GM12864 (cell line): ENCODE data around the gene PANX1.

Experiments
- DNase-seq: peaks from one replicate; pipeline ENCODE4 v3.0.0-alpha.2; 2011; ENCODE audit warnings: low read depth
- H3K4me3 ChIP-seq: 2 replicates; pipeline ENCODE4 v1.5.1; 2011; ENCODE audit warnings: mild to moderate bottlenecking, low read depth, low read length, control low read depth
- TF ChIP-seq, protein P1 (sequence below): IDR thresholded peaks from 2 replicates; pipeline ENCODE4 v1.5.1; 2011; ENCODE audit warnings: low read depth, mild to moderate bottlenecking, moderate library complexity, low read length, control low read depth, inconsistent platforms; ENCODE audit errors: missing control alignments

PANX1 gene

DNA sequence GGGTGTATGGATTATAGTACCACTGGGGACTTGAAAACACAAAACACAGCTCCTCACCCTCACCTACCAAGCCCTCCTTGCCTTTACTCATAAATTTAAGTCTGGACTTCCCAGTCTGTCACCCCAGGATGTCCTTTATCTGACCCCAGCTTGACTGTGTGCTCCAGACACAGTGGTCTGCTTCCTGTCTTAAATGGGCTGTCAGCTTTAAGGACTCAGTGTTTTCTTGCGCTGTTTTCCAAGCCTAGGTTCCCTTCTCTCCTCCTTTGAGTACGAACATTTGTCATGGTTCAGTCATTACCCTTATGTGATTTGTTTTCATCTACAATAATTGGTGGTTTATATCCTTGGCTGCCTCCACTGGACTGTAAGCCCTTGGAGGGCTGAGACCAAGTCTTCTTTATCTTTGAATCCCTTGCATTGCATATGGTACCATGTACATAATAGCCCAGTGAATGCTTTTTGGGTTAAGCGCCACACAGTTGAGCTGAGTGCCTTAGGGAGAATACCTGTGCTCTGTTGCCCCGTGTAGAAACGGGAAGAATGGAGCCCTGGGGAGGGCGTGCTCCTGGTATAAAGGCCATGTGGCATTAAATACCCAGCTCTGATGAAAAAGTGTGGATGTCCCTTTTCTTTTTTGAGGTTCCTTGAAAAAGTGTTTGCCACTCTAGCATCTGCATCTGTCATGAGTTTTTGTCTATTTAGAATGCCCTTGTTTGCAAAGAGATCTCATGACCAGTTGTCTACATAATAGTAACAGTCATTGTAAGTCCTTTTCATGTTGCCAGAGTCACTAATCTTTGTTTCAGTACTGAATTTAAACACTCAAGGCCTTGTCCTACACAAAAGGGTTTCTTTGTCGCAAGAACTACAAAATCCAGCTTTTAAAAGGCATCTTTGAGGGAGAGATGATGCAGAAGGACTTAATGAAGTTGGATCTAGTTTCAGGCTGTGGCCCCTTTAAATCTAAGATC lies 14.0 kb downstream of the PANX1 start:
- DNase-seq = no peak
- TF ChIP-seq, protein P1, sequence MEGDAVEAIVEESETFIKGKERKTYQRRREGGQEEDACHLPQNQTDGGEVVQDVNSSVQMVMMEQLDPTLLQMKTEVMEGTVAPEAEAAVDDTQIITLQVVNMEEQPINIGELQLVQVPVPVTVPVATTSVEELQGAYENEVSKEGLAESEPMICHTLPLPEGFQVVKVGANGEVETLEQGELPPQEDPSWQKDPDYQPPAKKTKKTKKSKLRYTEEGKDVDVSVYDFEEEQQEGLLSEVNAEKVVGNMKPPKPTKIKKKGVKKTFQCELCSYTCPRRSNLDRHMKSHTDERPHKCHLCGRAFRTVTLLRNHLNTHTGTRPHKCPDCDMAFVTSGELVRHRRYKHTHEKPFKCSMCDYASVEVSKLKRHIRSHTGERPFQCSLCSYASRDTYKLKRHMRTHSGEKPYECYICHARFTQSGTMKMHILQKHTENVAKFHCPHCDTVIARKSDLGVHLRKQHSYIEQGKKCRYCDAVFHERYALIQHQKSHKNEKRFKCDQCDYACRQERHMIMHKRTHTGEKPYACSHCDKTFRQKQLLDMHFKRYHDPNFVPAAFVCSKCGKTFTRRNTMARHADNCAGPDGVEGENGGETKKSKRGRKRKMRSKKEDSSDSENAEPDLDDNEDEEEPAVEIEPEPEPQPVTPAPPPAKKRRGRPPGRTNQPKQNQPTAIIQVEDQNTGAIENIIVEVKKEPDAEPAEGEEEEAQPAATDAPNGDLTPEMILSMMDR = no peak
- H3K4me3 ChIP-seq = no peak overlapping the region

DNA sequence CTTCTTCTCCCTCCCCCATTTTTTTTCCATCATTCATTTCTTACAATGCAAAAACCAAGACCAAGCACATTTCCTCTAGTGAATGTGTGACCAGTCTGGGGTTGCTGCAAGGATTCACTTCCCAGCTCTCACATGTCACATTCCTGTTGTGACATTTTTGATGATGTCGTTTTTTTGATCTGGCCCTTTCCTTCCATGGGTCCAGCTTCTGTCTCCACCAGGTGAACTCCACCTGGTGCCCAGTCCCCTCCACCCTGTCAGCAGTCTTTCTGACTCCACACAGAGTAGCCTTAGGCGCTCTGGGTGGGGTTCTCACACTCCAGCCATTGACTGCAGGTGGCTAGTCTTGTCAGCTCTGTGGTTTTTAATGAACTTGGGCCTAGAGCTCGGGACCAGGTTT lies 15.6 kb downstream of the PANX1 start:
- TF ChIP-seq, protein P1 = no peak
- H3K4me3 ChIP-seq = no peak overlapping the region
- DNase-seq = no peak

DNA sequence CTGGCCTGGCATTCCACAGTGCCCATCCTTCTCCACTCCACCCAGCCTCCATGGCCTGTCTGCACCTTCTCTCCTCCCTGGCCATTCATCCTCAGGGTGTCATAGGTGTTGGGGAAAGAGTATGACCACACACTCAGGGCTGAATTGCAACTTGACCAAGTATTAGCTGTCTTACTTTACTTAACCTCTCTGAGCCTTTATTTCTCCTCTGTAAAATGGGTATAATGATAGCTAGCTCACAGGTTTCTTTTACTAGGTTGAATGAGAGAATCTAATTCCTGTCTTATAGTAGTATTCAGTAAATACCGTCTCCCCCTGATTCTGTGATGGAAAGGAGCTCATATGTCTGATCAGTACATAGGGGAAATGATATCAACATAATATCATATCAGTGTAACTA lies 16.0 kb downstream of the PANX1 start:
- no peak overlapping the region for H3K4me3 ChIP-seq
- TF ChIP-seq, protein P1 = no peak
- no peak for DNase-seq

DNA sequence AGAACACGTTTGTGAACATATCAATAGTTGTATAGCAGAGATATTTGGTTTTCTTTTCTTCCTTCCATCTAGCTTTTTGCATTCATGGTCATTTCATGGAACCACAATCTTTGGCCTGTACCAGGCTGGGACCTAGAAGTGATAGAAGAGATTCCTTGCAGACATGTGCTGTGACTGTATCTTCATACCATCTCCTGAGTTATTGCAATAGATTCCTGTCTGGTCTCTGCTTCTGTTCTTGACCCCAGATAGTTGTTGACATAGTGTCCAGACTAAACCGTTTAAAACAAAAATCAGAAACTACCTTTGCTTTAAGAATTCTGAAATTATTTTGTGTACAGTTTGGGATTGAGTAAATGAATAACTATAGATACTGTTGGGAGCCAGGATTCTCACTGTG lies 16.8 kb downstream of the PANX1 start:
- TF ChIP-seq, protein P1 = no peak
- no peak for DNase-seq
- no peak overlapping the region for H3K4me3 ChIP-seq

DNA sequence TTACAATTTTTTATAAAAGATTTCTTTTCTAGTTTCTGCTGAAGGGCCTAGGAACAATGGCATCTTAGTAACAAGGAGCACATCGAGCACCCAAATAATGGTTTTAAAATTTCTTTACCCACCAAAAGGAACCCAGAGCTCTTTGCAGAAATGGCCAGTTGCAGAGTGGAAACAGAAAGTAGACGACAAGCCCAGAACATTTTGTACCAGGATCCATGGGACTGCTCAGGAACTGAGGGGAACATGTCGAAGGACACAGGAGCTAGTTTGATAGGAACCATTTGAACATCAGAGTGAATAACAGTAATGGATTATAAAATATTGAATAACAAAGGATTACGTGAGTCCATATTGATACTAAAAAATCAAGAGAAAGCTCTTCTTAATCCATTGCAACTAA lies 17.3 kb downstream of the PANX1 start:
- DNase-seq = no peak
- TF ChIP-seq, protein P1 = no peak
- no peak overlapping the region for H3K4me3 ChIP-seq

DNA sequence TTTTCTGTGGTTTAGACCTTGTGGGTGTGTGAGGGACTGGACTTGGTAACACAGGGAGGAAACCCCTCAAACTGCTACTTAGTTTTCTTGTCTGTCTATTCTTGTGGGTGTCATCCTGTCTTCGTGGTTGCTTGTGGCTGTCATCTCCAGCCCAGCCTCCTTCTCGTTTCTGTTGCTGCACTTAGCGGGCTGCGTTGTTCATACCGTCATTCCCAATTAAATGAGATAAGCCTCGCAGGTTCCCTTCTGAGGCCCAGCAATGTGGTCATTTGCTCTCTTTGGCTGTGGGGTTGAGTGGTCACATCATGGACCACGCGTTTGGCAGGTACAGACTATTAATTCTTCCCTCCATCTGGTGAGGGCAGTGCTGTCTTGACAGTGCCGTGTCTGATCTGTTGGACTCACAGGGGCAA lies 18.8 kb downstream of the PANX1 start:
- no peak for DNase-seq
- no peak overlapping the region for H3K4me3 ChIP-seq
- TF ChIP-seq, protein P1 = no peak

DNA sequence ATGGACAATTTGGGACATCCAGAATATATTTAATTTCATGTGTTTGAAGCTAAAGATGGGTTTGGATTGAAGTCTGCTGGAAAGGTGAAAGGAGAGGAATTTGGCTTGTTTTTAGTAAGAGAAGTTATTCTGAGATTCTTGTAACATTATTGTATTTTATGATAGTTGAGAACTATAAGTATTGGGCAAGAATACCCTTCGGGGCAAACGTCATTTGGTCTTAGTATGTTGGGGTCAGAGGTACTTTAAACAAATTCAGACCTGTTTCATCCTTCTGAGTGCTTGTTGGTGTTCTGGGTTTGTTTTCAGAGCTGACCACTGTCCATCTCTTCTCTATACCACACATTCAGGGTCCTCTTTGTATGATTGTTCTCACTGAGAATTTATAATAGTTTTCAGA lies 19.5 kb downstream of the PANX1 start:
- DNase-seq = no peak
- H3K4me3 ChIP-seq = no peak overlapping the region
- TF ChIP-seq, protein P1 = no peak
